Activated naive CD4-positive, alpha-beta T cell treated with anti-CD3 and anti-CD28 coated beads, Interleukin-2, amount 10 ng/mL, durations not matched to agents 7 days and 5 days (primary cell): Measurements from ENCODE around the gene TTI1.

ENCODE experiments used
- CTCF ChIA-PET: fragments of 350-600 bp; sonication (Branson Sonifier 250); formaldehyde crosslinking; loops from one replicate; lab custom pipeline; 2021; ENCODE audit warnings: antibody characterized with exemption; lab: Charles Lee
- DNase-seq: peaks from one replicate; pipeline ENCODE4 v3.0.0-alpha.2; 2020
- H3K27ac Mint-ChIP-seq: one replicate; pipeline ENCODE4 v1.8.0; 2021; ENCODE audit warnings: mild to moderate bottlenecking, moderate library complexity, mixed read lengths
- H3K27me3 Mint-ChIP-seq: one replicate; pipeline ENCODE4 v1.8.0; 2021; ENCODE audit warnings: mild to moderate bottlenecking, mixed read lengths
- H3K36me3 Mint-ChIP-seq: one replicate; pipeline ENCODE4 v1.8.0; 2021; ENCODE audit warnings: mixed read lengths
- H3K4me1 Mint-ChIP-seq: one replicate; pipeline ENCODE4 v1.8.0; 2021; ENCODE audit warnings: mixed read lengths
- H3K4me3 Mint-ChIP-seq: one replicate; pipeline ENCODE4 v1.8.0; 2021; ENCODE audit warnings: mild to moderate bottlenecking, moderate library complexity, mixed read lengths
- H3K9me3 Mint-ChIP-seq: one replicate; pipeline ENCODE4 v1.8.0; 2021; ENCODE audit warnings: mixed read lengths

The TTI1 gene

GRCh38 chr20:37934634-37935375 is 98.5 kb downstream of the TTI1 start:
- DNase-seq, result no peak
- no peak overlapping the region for H3K27ac Mint-ChIP-seq
- CTCF ChIA-PET, result no interaction called here
- H3K9me3 Mint-ChIP-seq, result no peaks in the 10 kb centered on the region
- peaks cover 4% of the 10 kb centered on the region for H3K27me3 Mint-ChIP-seq
- no peaks in the 10 kb centered on the region for H3K36me3 Mint-ChIP-seq
- no peak overlapping the region for H3K4me3 Mint-ChIP-seq
- H3K4me1 Mint-ChIP-seq, result no peaks in the 10 kb centered on the region

DNA sequence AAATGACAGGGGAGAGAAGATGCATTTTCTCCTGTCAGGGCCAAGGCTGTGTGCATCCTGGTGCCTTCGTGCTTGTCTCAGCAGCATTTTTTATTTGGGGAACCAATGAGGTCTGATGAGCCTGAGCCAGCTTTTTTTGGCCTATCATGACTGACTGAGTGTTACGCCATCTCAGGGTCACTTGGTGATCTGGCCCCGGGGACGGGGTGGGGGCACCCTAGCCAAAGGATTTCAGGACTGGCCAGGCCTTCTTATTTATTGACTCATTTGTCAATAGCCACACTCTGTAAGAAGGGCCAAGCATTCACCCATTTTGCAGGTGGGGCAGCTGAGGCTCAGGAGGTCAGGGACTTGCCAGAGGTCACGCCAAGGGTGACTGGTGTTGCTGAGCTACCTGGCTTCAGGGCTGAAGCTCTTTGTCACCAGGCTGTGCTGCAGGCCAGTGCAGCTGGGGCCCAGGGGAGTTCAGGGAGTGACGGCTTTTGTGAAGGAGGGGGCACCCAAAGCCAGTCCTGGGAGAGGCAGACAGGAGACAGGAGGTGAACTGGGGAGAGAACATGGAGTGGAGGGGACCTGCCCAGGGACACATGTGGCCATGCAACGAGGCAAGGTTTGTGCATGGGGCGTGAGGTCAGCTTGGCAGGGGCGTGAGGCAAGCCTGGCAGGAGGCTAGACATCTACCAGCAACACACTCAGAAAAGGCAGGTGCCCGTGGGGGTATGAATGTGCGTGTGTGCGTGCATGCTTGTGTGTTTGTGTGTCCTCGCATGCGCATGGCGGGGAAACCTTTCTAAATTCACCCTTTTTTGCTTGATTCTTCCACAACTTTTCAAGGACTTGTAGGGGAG is 99.2 kb downstream of the TTI1 start:
- Mint-ChIP-seq H3K27me3 (peaks cover 10% of the 10 kb centered on the region), H3K9me3 (no peaks in the 10 kb centered on the region), H3K27ac (no peak overlapping the region), H3K4me3 (no peak overlapping the region), H3K36me3 (no peaks in the 10 kb centered on the region), H3K4me1 (no peaks in the 10 kb centered on the region)
- DNase-seq, result no peak
- CTCF ChIA-PET, result no interaction called here
